DMS114 treated with DMSO at 0.1 percent for 48 hours (cell line): ENCODE data around the gene CTNNA3.

ENCODE experiments used
- DNase-seq: peaks from one replicate; lab custom pipeline; 2025; ENCODE audit not compliant: unreplicated experiment; lab: John Stamatoyannopoulos, UW

The CTNNA3 gene

GRCh38 chr10:67141300-67141699, 554.7 kb downstream of the CTNNA3 start:
- DNase-seq: no peak

- no peak for DNase-seq
These were observed 555.4 kb downstream of the CTNNA3 start for GRCh38 chr10:67140641-67141040.

GRCh38 chr10:67127441-67127840, 568.6 kb downstream of the CTNNA3 start:
- DNase-seq: no peak

- DNase-seq: no peak
These were observed 576.3 kb downstream of the CTNNA3 start for GRCh38 chr10:67119651-67120050.

GRCh38 chr10:67115972-67116371, 580.0 kb downstream of the CTNNA3 start:
- no peak for DNase-seq

- no peak for DNase-seq
These were observed 581.0 kb downstream of the CTNNA3 start for GRCh38 chr10:67114945-67115344.

- no peak for DNase-seq
These were observed 583.2 kb downstream of the CTNNA3 start for GRCh38 chr10:67112765-67113164.

GRCh38 chr10:67110286-67110685, 585.7 kb downstream of the CTNNA3 start:
- DNase-seq: no peak

GRCh38 chr10:67107670-67108069, 588.3 kb downstream of the CTNNA3 start:
- no peak for DNase-seq

GRCh38 chr10:67100951-67101350, 595.0 kb downstream of the CTNNA3 start:
- no peak for DNase-seq

GRCh38 chr10:67098461-67098860, 597.5 kb downstream of the CTNNA3 start:
- no peak for DNase-seq

GRCh38 chr10:67095531-67095930, 600.5 kb downstream of the CTNNA3 start:
- DNase-seq: no peak

- DNase-seq: no peak
These were observed 608.0 kb downstream of the CTNNA3 start for GRCh38 chr10:67088036-67088435.

GRCh38 chr10:67087135-67087425, 608.9 kb downstream of the CTNNA3 start:
- DNase-seq: no peak

- DNase-seq: no peak
These were observed 609.5 kb downstream of the CTNNA3 start for GRCh38 chr10:67086327-67087134.

- no peak for DNase-seq
These were observed 616.9 kb downstream of the CTNNA3 start for GRCh38 chr10:67079126-67079525.

GRCh38 chr10:67077376-67077775, 618.6 kb downstream of the CTNNA3 start:
- DNase-seq: no peak

- no peak for DNase-seq
These were observed 619.9 kb downstream of the CTNNA3 start for GRCh38 chr10:67076144-67076543.

GRCh38 chr10:67075491-67075971, 620.5 kb downstream of the CTNNA3 start:
- DNase-seq: no peak

GRCh38 chr10:67072654-67073053, 623.3 kb downstream of the CTNNA3 start:
- no peak for DNase-seq

GRCh38 chr10:67050415-67050814, 645.6 kb downstream of the CTNNA3 start:
- DNase-seq: no peak

- no peak for DNase-seq
These were observed 646.0 kb downstream of the CTNNA3 start for GRCh38 chr10:67049988-67050387.

- no peak for DNase-seq
These were observed 649.5 kb downstream of the CTNNA3 start for GRCh38 chr10:67046507-67046906.
